Muscle of leg (tissue), 11 donors: ENCODE measurements around the gene IRX2. TPM values are rescaled to one million over a fixed set of nuclear protein-coding genes. Genes with fewer than 3 reads are reported as not detected.

Experiments
- DNase-seq: peaks from one replicate; pipeline ENCODE4 v3.0.0; 2013
- H3K27ac ChIP-seq: one replicate; pipeline ENCODE4 v1.5.1; 2013; ENCODE audit warnings: mild to moderate bottlenecking, low read length, control low read depth
- H3K27me3 ChIP-seq: one replicate; pipeline ENCODE4 v1.6.1; 2013; ENCODE audit warnings: low read length; ENCODE audit not compliant: control insufficient read depth, insufficient read depth
- H3K36me3 ChIP-seq: one replicate; pipeline ENCODE4 v1.6.1; 2013; ENCODE audit warnings: low read length; ENCODE audit not compliant: control insufficient read depth, insufficient read depth
- H3K4me1 ChIP-seq: one replicate; pipeline ENCODE4 v1.6.1; 2013; ENCODE audit warnings: low read length; ENCODE audit not compliant: control insufficient read depth, insufficient read depth
- H3K4me3 ChIP-seq: one replicate; pipeline ENCODE4 v1.5.1; 2013; ENCODE audit warnings: low read length, control low read depth
- H3K9me3 ChIP-seq: replicated peaks from 2 replicates; pipeline ENCODE4 v1.6.1; 2013; ENCODE audit warnings: low read depth, low read length; ENCODE audit not compliant: control insufficient read depth
- WGBS: methylation state at CpG from one replicate; pipeline ENCODE4 v1.1.5; 2013; ENCODE audit warnings: missing lambda C conversion rate; ENCODE audit not compliant: insufficient coverage; 5-methylcytosine and 5-hydroxymethylcytosine counted together
- polyA plus RNA-seq, 8 donors: library from polyadenylated mRNA; unstranded; fragments of 120-200 nt; gene quantifications; one replicate each; pipeline versions ENCODE4 v1.2.1 to v1.2.3, GENCODE V29; 2013; ENCODE audit warnings: inconsistent platforms in 1 of 8, low replicate concordance in 1 of 8; ENCODE audit not compliant: insufficient read length in 8 of 8, insufficient read depth in 1 of 8
- total RNA-seq: library from RNA; stranded (reverse); fragments of 120-200 nt; gene quantifications from one replicate; pipeline ENCODE4 v1.2.4, GENCODE V29; 2013

Gene IRX2
- total and polyA plus RNA-seq, 9 donors, result 0.07 to 10.9 (median 0.18) TPM; not detected in 1

GRCh38 chr5:2715856-2716255 is 35.6 kb downstream of the IRX2 start:
- Histone ChIP-seq H3K36me3 (no peaks in the 10 kb centered on the region), H3K9me3 (no peaks in the 10 kb centered on the region), H3K4me3 (no peak overlapping the region), H3K27ac (no peak overlapping the region), H3K27me3 (peaks cover 9% of the 10 kb centered on the region), H3K4me1 (no peaks in the 10 kb centered on the region)
- WGBS, result 57% methylated on average over 4 of the region's 6 CpGs
- DNase-seq, result no peak

- no peak overlapping the region for H3K4me3 ChIP-seq
- 91% methylated on average over 6 of the region's 6 CpGs for WGBS
- H3K27me3 ChIP-seq, result peaks cover 11% of the 10 kb centered on the region
- no peak overlapping the region for H3K27ac ChIP-seq
- H3K4me1 ChIP-seq, result no peaks in the 10 kb centered on the region
- H3K9me3 ChIP-seq, result no peaks in the 10 kb centered on the region
- DNase-seq, result no peak
- H3K36me3 ChIP-seq, result no peaks in the 10 kb centered on the region
Measured at GRCh38 chr5:2714805-2715204, 36.7 kb downstream of the IRX2 start.

- Histone ChIP-seq H3K27ac (no peak overlapping the region), H3K36me3 (no peaks in the 10 kb centered on the region), H3K27me3 (peaks cover 11% of the 10 kb centered on the region), H3K4me1 (no peaks in the 10 kb centered on the region), H3K4me3 (no peak overlapping the region), H3K9me3 (no peaks in the 10 kb centered on the region)
- no peak for DNase-seq
- WGBS, result 60% methylated on average over 1 of the region's 6 CpGs
Measured at GRCh38 chr5:2714026-2714425, 37.5 kb downstream of the IRX2 start.

- WGBS, result 75% methylated on average over 20 of the region's 24 CpGs
- Histone ChIP-seq H3K27me3 (peaks cover 16% of the 10 kb centered on the region), H3K27ac (no peak overlapping the region), H3K36me3 (no peaks in the 10 kb centered on the region), H3K9me3 (no peaks in the 10 kb centered on the region), H3K4me3 (no peak overlapping the region), H3K4me1 (no peaks in the 10 kb centered on the region)
- no peak for DNase-seq
Measured at GRCh38 chr5:2711446-2712425, 39.7 kb downstream of the IRX2 start.

GRCh38 chr5:2710910-2711309 is 40.6 kb downstream of the IRX2 start:
- 29% methylated on average over 2 of the region's 3 CpGs for WGBS
- peak; percentile 8 for DNase-seq
- Histone ChIP-seq H3K27me3 (peaks cover 17% of the 10 kb centered on the region), H3K4me1 (no peaks in the 10 kb centered on the region), H3K36me3 (no peaks in the 10 kb centered on the region), H3K4me3 (no peak overlapping the region), H3K9me3 (no peaks in the 10 kb centered on the region), H3K27ac (no peak overlapping the region)

- 83% methylated on average over 13 of the region's 16 CpGs for WGBS
- H3K27ac ChIP-seq, result no peak overlapping the region
- no peak overlapping the region for H3K4me3 ChIP-seq
- H3K27me3 ChIP-seq, result peaks cover 19% of the 10 kb centered on the region
- H3K36me3 ChIP-seq, result no peaks in the 10 kb centered on the region
- DNase-seq, result no peak
- H3K9me3 ChIP-seq, result no peaks in the 10 kb centered on the region
- H3K4me1 ChIP-seq, result no peaks in the 10 kb centered on the region
Measured at GRCh38 chr5:2709976-2710689, 41.3 kb downstream of the IRX2 start.

- H3K4me1 ChIP-seq, result no peaks in the 10 kb centered on the region
- H3K36me3 ChIP-seq, result no peaks in the 10 kb centered on the region
- 74% methylated on average over 8 of the region's 10 CpGs for WGBS
- H3K27ac ChIP-seq, result no peak overlapping the region
- no peaks in the 10 kb centered on the region for H3K9me3 ChIP-seq
- H3K4me3 ChIP-seq, result no peak overlapping the region
- DNase-seq, result no peak
- peaks cover 18% of the 10 kb centered on the region for H3K27me3 ChIP-seq
Measured at GRCh38 chr5:2708751-2709150, 42.7 kb downstream of the IRX2 start.

- H3K27ac ChIP-seq, result no peak overlapping the region
- DNase-seq, result no peak
- H3K36me3 ChIP-seq, result no peaks in the 10 kb centered on the region
- WGBS, result 77% methylated on average over 8 of the region's 15 CpGs
- H3K4me3 ChIP-seq, result no peak overlapping the region
- peaks cover 18% of the 10 kb centered on the region for H3K27me3 ChIP-seq
- no peaks in the 10 kb centered on the region for H3K9me3 ChIP-seq
- no peaks in the 10 kb centered on the region for H3K4me1 ChIP-seq
Measured at GRCh38 chr5:2708132-2708531, 43.3 kb downstream of the IRX2 start.

GRCh38 chr5:2705861-2706260 is 45.6 kb downstream of the IRX2 start:
- H3K4me1 ChIP-seq, result no peaks in the 10 kb centered on the region
- no peak overlapping the region for H3K27ac ChIP-seq
- 54% methylated on average over 5 of the region's 10 CpGs for WGBS

More at GRCh38 chr5:2705861-2706260, 45.6 kb downstream of the IRX2 start:
- H3K36me3 ChIP-seq, result no peaks in the 10 kb centered on the region
- no peaks in the 10 kb centered on the region for H3K9me3 ChIP-seq
- no peak for DNase-seq
- no peak overlapping the region for H3K4me3 ChIP-seq
- peaks cover 26% of the 10 kb centered on the region for H3K27me3 ChIP-seq
